ENCODE measurements around the gene CDC6.
A peak's percentile ranks its signal among the peaks of the same experiment; 100 is the strongest.

Gene CDC6

DNA sequence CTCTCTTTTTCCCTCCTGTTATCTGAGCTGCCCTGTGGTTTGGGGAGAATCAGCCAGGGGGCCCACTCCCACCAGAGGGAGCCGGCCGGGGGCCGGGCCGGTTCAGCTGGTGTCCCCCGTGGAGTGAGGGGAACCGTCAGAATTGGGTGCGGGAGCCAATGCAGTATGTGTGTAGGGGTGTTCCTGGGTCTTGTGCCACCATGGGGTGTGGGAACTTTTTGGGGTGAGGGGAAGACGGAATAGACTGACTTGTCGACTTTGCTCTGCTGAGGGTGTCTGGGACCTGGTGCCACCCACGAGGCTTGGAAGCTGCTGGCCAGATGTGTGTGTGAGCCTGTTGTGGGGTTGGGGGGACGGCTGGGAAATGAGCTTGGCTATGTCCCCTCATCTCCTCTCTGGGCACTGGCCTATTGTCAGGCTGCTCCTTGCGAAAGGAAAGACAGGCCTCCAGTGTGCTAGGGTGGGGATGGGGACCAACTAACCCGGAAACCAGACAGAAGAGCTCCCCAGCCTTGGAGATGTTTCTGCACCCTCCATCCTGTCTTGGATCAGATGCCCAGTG, 31.2 kb downstream of the CDC6 start:
- no peak for DNase-seq (ENCODE audit: low read depth in 2 of 2)
- H3K4me3 ChIP-seq (replicated peaks in 1 of 2; ENCODE audit: low read depth in 2 of 2, low read length in 2 of 2): peak overlapping the region; percentile 94 to 97
- peak; percentile 16 for TF ChIP-seq CTCF (IDR thresholded peaks at IDR 0.05; ENCODE audit: low read depth, low read length)

DNA sequence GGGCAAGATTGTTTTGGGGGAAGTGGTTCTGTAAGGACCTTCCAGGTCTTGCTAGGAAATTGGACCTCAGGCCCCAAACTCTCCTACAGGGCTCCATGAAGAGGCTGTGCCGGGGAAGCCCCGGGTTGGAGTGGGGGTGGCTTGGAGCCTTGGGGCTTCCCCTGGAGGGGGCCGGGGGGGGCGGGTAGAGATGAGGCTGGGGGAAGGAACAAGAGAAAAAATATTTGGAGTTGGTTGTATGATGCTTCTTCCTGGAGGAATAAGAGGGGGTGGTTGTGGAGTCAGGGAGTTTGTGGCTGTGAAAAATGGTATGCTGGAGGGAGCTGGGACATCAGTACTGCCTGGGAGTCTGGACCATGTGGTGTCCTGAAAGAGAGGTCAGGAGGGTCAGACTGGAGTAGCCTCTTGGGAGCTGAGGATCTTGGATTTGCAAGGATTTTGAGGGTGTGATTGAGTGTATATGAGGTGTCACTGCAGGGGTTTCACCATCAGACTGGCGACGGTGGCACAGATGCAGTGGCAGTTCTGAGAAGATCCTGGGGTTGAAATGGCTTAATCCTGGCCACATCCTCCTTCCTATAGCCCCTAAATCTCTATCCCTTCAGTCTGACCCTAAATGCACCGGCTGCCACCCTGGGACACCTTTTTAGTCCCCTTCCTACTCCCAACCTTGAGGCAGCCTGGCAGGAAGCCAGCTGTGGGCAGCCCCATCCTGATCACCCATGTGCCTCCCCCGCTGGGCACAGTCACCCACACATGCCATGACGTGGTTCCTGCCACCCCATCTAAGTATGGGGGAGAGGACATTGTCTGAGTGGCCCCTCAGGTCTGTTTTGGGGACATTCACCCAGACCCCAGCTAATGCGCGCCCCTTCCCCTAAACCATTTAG, 32.2 kb downstream of the CDC6 start:
- no peak for TF ChIP-seq CTCF (IDR thresholded peaks at IDR 0.05; ENCODE audit: low read depth, low read length)
- peak overlapping the region; percentile 94 to 97 for H3K4me3 ChIP-seq (replicated peaks in 1 of 2; ENCODE audit: low read depth in 2 of 2, low read length in 2 of 2)
- DNase-seq (ENCODE audit: low read depth in 2 of 2): no peak

DNA sequence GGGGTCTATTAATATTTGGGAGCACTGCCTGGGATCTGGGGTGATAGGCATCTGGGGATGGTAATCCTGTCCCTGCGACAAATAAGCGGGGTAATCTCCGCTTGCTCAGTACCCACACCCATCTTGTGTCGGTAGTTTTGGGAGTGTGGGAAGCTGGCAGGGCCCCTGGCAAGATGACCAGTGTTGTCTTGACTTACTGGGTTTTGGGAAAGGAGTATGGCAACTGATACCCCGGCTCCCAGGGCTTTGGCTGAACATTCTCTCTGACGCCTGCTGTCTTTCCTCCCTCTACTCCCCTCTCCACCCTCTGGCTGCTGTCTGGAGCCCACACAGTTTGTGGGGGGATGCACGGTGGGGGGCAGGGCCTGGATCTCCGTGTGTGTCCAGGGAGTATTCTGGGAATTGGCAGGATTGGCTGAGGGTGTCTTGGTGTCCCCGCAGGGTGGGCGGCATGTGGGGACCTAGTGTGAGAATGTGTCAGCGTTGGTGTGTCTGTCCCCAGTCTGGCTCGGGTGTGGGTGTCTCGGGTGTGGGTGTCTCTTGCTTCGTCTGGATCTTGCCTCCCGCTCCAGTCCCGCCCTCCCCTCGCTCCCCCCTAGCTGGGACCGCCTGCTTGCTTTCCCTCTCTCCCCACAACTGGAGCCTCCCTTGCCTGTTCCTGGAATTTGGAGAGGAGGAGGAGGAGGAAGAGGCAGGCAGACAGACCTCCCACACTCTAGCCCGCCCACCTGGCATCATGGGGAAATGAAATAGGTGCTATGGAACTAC, 33.3 kb downstream of the CDC6 start:
- peak overlapping the region; percentile 94 to 97 for H3K4me3 ChIP-seq (replicated peaks in 1 of 2; ENCODE audit: low read depth in 2 of 2, low read length in 2 of 2)
- TF ChIP-seq CTCF (IDR thresholded peaks at IDR 0.05; ENCODE audit: low read depth, low read length): no peak
- DNase-seq (ENCODE audit: low read depth in 2 of 2): peak in 1 of 2 donors; percentile 73

GRCh38 chr17:40321524-40321929, 33.8 kb downstream of the CDC6 start:
- no peak for TF ChIP-seq CTCF (IDR thresholded peaks at IDR 0.05; ENCODE audit: low read depth, low read length)
- H3K4me3 ChIP-seq (replicated peaks in 1 of 2; ENCODE audit: low read depth in 2 of 2, low read length in 2 of 2): peak overlapping the region; percentile 14 to 94
- no peak for DNase-seq (ENCODE audit: low read depth in 2 of 2)

- no peak for DNase-seq (ENCODE audit: low read depth in 2 of 2)
- peak overlapping the region; percentile 29 to 43 for H3K4me3 ChIP-seq (replicated peaks in 1 of 2; ENCODE audit: low read depth in 2 of 2, low read length in 2 of 2)
Measured at GRCh38 chr17:40321961-40322357, 34.3 kb downstream of the CDC6 start.

More at GRCh38 chr17:40321961-40322357, 34.3 kb downstream of the CDC6 start:
- no peak for TF ChIP-seq CTCF (IDR thresholded peaks at IDR 0.05; ENCODE audit: low read depth, low read length)

Measured in cardiac fibroblast (primary cell).